Measurements from ENCODE around the gene SKI.

Gene SKI

DNA sequence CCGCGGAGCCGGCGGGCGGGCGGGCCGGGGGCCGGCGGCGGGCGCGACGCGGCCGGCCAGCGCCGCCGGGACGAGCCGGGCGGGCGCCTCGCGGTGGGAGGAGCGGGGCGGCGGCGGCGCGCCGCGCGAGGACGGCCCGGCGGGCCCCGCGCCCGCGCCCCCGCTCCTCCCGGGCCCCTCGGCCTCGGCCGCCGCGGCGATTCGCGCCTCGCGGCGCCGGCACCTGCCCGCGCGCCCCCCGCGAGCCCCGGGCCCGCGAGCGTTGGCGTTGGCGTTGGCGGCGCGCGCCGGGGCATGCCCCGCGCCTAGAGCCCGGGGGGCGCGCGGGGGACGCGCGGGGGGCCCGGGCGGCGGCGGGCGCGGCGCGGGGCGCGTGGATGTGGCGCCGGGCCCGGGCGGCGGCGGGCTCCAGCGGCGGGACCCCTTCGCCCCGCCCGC is at the start of gene SKI:
TSS of gene SKI (plus strand) at position 163 of the 438 bp plus-strand sequence. CDS start 448 bp downstream, outside the sequence.
- DNase-seq (ENCODE audit: low read depth, low spot score), result no peak

DNA sequence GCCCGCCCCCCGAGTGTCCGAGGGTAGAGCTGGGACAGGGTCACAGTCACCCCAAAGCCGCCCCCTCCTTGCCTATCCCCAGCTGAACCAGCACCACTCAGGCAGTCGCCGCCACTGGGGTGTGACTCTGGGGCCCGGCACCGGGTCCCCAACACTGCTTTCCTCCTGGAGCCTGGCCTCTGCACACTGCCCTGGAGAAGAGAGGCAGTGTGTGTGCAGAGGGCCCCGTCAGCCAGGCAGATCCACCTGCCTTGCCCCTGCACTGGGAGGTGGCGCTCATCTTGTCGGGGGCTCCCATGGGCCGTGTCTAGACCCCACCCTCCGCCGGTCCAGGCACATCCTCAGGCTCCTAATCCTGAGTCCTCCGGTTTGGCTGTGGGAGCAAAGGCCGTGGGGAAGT is 49.2 kb upstream of the SKI start:
- DNase-seq (ENCODE audit: low read depth, low spot score), result no peak

DNA sequence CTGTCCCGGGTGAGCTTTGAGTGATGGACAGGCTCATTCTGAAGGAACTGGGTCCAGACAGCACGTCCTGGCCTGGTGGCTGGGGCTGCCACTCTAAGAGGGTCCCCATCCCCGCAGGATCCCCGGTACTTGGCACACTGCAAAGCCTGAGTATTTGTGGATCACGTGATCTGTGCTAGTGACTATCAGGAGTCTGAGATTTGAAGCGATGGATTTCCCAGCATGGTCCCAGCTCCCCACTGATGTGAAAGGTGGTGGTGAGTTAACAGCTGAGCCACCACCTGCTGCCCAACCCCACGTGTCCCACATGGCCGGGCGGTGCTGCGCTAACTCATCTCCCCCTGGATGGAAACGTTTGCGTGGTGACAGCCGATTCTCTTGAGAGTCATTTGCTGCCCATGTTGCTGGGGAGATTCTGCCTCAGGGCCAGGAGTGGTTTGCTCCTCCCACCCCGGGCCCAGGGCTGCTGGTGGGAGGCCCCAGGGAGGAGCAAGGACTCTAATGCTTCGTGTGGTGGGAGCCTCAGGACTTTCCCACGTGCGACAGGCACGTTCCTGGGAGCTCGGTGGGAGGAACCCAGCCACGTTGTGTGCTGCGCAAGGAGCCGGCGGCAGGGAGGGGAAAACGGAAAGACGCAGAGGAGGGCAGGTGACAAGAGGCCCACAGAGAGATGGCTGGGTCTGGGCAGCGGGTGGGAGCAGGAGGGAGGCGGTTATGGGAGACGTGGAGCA is 48.7 kb upstream of the SKI start:
- DNase-seq (ENCODE audit: low read depth, low spot score), result no peak

DNA sequence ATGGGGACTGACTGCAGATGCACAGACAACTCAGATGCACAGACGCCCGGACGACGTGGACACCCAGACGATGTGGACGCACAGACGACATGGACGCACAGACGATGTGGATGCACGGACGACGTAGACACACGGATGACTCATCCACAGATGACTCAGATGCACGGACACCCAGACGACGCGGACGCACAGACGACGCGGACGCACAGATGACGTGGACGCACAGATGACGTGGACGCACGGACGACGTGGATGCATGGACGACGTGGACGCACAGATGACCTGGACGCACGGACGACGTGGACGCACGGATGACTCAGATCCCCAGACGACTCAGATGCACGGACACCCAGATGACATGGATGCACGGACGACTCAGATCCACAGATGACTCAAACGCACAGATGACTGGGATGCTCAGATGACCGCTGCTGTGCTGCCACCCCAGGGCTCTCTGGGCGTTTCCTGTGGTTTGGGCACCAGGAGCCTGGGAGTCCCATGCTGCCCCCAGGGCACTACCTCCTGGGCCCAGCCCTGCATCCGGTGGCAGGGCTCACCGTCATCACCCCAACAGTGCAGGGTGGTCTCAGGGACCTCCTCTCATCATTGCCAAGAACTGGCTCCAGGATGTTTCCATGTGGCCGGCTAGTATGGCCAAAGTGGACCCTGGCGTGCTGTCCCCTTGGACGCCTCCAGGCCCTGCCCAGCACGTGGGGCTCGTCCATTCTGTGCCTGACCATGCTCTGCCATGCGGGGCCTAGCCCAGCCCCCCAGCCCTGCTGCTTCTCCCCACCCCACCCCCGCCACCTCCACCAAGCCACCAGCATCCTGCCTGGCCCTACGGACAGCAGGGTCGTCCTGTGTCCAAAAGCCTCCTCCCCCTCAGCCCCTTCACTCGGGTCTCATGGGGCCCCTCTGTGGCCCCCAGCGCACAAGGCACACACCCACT is 47.5 kb upstream of the SKI start:
- no peak for DNase-seq (ENCODE audit: low read depth, low spot score)

DNA sequence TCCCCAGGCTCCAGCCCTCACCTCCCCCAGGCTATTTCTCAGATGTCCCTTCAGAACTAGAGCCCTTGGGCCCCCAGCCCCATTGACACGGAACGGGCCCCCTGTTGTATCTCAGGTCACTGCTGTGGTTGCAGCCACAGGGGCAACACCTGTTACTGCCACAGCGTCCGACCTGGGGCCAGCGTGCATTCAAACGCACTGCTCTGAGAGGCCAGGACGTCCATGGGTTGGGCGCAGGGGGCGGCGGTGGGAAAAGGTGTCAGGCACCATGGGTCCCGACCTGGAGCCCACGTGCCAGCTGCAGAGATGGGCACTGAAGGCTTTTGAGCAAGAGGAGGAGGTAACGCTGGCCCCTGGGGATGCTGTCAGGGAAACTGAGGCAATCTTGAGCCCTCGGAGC is 46.8 kb upstream of the SKI start:
- no peak for DNase-seq (ENCODE audit: low read depth, low spot score)

DNA sequence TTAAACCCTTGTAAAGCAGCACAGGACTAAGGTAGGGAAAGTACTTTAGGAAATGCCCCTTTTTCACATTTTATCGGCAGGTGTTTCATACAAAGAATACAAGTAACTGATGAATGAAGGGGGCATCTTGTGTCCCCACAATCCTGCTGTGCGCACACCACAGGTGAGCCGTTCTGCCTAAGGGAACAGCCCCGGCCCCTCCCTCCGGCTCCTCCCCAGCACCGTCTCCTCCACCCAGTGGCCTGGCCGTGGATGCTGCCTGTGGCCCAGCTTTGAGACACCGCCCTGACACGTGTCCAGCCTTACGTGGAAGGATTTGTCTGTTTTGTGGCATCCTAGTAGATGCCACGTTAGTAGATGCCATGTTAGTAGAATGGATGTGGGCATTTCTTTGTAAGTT is 46.4 kb upstream of the SKI start:
- DNase-seq (ENCODE audit: low read depth, low spot score), result no peak

DNA sequence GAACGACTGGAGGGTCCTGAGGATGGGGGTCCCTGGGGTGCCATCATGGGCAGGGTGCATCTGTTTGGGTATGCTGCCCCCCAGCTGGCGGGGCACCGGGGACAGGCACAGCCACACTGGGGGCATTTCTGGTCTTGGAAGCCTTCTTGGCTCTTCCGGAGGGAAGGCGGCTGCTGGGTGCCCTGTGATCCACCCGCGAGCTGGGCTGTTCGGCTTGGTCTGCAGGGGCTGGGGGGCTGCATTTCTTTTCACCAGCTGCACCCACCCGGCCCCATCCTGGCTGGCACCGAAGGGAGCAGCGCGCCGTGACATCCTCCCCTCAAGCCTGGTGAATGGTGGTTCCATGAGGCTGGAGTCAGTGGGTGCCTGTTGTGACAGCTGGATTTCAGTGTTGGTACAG is 45.7 kb upstream of the SKI start:
- no peak for DNase-seq (ENCODE audit: low read depth, low spot score)

DNA sequence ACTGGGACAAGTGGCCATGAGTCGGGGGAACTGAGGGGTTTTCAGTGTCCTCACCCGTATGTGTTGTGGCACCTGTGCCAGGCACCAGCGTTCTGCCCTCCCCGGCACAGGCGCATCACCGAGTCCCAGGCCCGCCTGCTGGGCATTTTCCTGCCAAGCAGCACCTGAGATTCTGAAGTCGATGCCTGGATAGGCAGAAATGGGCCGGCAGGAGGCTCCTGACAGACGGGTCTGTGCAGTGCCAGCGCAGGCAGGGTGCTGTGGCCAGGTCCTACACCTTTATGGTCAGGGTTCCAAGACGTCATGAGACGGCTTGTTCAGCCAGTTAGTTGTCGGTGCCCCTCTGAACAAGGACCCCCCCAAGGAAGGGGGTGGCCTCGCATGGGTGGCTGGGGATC is 44.2 kb upstream of the SKI start:
- DNase-seq (ENCODE audit: low read depth, low spot score), result no peak

DNA sequence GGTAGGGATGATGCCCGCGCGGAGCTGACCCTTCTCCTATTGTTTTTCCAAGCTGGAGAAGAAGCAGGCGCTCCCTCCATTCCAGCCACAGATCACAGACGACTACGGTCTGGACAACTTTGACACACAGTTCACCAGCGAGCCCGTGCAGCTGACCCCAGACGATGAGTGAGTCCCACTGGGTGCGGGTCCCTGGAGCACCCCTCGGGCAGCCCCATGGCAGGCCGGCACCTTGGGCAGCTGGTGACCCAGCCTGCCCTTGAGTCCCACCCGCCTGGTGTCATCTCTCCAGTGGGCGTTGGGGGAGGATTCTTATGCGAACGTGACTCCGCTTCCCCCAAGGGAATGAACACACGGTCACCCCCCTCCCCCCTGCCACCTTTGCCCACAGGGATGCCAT is 43.6 kb upstream of the SKI start:
- DNase-seq (ENCODE audit: low read depth, low spot score), result no peak

DNA sequence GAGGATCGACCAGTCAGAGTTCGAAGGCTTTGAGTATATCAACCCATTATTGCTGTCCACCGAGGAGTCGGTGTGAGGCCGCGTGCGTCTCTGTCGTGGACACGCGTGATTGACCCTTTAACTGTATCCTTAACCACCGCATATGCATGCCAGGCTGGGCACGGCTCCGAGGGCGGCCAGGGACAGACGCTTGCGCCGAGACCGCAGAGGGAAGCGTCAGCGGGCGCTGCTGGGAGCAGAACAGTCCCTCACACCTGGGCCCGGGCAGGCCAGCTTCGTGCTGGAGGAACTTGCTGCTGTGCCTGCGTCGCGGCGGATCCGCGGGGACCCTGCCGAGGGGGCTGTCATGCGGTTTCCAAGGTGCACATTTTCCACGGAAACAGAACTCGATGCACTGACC is 43.2 kb upstream of the SKI start:
- no peak for DNase-seq (ENCODE audit: low read depth, low spot score)

DNA sequence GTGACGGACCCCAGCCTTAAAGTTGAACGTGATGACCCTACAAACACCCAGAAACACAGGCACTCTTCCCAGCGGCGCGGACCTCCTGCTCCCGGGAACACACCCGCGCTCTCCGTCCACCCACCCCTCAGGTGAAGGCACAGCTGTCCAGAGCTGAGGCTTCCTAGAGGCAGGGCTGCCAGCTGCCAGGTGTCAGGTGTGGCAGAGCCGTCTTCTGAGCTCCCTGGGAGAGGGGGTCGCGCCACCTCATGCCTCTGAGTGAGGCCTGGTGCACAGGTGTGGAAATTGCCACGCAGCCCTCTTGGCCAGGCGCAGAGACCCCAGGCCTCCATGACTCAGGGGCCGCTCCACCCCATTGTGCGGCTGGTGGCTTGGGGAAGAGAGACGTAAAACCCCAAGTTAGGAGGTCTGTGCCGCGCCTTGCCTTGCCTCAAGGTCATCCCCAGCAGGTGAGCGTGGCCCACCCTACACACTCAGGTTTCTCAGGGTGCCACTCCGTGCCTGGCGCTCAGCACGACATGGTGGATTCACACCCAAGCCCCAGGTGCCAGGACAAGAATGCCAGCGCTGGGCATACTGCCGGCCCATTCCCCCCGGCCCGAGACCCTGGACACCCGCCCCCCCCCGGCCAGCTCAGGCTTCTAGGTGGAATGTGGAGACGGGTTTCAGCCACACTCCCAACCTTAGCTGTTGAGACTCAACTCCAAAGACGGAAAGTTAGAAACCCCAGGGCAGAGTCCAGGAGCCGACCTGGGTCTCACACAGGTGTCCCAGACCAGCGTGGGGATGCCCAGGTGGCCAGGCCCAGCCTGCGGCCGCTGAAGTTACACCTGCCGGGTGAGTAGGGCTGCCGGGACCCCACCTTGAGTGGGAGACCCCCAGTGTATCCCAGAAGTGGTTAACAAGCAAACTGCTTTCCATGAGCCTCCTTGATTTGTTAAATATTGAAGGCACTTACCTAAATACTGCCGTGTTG is 42.0 kb upstream of the SKI start:
- no peak for DNase-seq (ENCODE audit: low read depth, low spot score)

DNA sequence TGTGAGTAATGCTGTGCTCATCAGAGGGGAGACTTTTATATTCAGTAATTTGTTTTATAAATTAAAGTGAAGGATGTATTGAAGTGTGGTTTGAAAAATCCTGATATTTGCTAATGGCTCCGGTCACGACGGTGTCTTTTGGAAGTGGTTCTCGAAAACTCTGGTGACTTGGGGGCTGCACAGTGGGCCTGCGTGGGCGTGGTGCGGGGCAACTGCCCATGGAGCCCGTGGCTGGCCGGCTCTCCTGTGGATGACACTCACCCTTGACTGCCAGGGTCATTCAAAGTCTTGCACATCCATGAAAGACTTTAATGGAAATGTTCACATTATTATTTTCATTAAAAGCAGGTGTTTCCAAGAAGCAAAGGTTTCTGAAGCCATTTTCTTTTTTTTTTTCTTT is 41.2 kb upstream of the SKI start:
- no peak for DNase-seq (ENCODE audit: low read depth, low spot score)

DNA sequence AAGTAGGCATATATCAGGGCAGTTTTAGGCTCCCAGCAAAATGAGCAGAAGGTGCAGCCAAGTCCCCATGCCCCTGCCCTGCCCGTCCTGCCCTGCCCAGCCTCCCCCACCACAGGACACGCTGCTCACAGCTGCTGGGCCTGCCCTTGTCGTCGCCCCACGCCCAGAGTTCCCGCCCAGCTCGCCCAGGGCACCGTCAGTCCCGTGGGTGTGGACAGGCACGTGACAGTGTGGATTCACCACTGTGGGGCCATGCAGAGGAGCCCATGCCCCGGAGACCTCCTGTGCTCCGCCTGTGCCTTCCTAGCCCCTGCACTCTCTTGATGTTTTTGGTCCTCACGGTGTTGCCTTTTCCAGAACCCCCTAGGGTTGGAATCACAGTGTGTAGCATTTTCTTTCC is 40.5 kb upstream of the SKI start:
- no peak for DNase-seq (ENCODE audit: low read depth, low spot score)

DNA sequence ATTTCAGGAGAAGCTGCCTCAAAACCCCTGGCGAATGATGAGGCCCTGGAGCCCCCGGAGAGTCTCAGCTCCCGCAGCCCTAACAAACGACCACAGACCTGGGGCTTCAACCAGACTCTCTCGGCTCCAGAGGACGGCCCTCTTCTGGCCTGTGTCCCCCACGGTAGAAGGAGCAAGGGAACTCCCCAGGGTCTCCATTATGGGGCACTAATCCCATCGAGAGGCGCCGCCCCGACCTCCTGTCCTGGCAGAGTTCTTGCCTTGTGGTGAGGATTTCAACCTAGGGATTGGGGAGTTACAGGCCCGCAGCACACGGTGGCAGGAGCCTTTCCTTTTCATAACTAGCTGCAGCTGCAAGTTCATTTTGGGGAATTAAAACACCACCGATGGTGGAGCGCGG is 39.8 kb upstream of the SKI start:
- DNase-seq (ENCODE audit: low read depth, low spot score), result no peak

DNA sequence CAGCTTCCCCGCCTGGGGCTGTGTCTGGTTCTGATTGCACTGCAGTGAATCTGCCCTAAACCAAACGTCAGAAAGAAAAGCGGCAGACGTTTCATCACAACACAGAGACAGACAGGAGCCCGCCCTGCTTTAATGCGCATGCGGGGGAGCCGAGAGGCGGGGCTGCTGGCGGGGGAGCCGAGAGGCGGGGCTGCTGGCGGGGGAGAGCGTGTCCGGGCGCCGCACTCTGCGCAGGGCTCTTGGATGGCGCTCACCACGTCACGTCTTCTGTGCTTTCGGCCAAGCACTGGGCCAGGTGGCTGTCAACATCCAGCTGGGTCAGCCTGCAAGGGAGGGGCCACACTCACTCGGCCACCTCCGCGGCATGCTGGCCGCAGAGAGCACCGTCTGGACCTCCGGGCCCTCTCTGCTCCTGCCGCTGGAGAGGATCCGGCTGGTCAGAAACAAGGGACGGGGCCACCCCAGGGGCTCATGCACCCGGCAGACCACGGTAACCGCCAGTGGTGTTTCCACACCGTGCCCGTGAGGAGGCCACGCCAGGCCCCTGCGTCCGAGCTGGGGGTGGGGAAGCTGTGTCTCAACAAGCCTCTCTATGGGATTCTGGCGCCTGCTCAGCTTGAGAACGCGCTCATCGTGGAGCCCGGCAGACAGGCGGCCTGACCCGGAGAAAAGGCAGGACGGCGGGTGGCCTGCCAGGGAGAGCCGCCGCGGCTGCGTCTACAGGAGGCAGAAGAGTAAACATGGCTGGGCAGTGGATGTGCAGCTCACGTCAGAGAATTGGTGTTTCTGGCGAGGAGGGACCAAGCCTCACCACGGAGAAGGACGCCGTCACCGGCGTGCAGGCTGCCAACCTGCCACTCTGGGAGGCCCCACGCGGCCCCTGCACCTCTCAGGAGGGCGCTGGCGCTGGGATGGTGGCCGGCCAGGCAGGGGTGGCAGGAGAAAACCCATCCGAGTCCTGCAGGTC is 38.4 kb upstream of the SKI start:
- peak; percentile 97 for DNase-seq (ENCODE audit: low read depth, low spot score)

DNA sequence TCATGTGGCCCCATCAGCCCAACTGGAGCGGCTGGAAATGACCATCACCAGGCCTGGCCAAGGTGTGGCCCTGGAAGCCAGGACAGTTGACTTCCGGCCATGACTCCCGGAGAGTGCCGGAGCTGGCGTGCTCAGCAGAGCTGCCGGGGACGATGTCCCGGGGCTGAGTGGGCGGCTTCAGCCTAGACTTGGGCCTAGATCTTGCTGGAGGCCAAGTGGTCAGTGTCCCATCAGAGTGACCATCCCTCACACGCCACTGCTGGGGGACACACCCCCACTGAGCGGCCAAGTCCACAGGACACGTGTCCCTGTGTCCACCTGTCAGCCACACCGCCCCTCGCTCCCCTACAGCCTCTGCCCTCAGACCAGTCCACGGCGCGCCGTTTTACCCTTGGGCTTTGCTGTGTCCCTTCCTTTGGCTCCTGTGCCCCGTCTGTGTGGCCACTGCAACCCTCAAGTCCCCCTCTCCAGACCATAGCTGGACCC is 37.6 kb upstream of the SKI start:
- DNase-seq (ENCODE audit: low read depth, low spot score), result no peak

DNA sequence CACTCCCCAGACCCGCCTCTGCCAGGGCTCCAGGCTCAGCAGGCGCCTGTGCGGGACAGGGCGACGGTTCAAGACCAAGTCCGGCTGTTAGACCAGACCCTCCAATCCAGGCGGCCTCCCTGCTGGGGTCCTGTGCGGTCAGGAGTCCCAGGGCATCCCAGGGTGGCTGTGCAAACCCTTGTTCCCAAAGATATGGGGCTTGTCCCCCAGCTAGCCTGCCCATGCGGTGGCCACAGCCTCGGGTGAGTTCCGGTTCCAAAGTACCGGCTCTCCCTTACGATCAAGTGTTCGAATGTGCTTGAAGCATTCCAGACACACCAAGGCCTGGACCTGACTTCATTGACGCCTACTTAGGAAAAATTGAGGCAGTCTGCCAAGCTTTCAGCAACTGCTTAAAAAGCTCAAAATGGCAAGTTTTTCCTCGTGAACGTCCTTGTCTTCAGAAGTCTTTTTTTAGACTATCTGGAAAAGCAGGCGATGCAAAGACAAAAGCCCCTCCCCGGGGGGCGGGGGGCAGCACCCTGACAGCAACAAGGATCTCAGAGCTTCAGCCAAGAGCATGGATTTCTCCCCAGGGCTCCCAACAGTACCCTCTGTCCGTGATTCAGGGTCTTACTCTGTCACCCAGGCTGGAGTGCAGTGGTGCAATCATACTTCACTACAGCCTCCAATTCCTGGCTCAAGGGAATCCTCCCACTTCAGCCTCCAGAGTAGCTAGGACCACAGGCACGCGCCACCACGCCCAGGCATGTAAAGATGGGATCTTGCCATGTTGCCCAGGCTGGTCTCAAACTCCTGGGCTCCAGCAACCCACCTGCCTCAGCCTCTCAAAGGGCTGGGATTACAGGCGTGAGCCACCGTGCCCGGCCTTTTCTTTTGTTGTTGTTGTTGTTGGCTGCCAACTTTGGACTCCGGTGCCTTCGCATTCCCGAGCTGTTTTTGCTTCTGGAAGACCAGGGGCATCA is 35.8 kb upstream of the SKI start:
- no peak for DNase-seq (ENCODE audit: low read depth, low spot score)

DNA sequence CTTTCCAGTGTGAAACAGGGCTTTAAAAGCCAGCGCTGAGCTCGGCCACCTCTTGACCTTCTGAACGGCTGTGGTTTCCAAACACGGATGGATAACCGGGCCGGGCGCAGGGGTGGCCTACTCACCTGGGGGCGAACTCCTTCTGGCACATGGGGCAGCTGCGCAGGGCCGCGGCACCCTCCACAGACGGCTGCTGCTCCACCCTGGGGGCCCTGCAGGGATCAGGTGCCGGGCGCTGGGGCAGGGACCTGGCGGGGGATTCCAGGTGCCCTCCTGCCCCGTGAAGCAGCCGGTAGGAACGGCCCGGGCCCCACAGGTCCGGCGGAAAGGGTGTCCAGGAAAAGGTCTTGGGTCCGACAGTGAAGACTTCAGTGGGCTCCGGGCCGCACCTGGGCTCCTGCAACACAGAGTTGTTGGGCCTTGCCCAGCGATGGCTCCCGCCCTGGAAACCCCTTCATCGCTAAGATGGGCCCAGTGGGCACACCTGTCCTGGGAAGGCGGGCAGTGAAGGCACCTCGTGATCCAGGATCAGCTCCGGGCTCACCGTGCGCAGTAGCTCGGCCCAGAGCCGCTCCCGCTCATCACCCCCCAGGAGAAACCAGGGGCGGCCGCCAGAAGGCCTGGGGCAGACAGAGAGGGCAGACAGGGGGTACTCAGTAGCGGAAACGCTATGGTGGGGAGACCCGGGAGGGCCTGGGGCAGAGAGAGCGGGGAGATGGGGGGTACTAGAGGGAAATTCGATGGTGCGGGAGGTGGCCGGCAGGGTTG is 34.4 kb upstream of the SKI start:
- no peak for DNase-seq (ENCODE audit: low read depth, low spot score)

Data from ELF-1 (cell line).